Upper lobe of left lung (tissue), 6 donors: ENCODE measurements around the gene EIF1AD. TPM values are rescaled to one million over a fixed set of nuclear protein-coding genes. Genes with fewer than 3 reads are reported as not detected.
"Not testable (repeated sequence)": the region's sequence is repeated elsewhere in the genome, so short reads cannot be mapped to it uniquely, and the experiment has no call there.

ENCODE experiments used
- ATAC-seq, 2 donors: fragments of 200-7000 bp; cut with Tn5 transposase; one replicate each; pipeline ENCODE4 v1.9.1; 2022; ENCODE audit warnings: mild to moderate bottlenecking in 2 of 2, moderate library complexity in 2 of 2; ENCODE audit not compliant: low FRiP score in 2 of 2
- DNase-seq, 2 donors: peaks; one replicate each; pipeline ENCODE4 v3.0.0-alpha.2; 2019 to 2020
- H3K27ac ChIP-seq, 4 donors: fragments of 200-600 bp; sonication (generic); one replicate each; pipeline ENCODE4 v1.5.1; 2016 to 2019
- H3K27me3 ChIP-seq, 4 donors: fragments of 200-600 bp; sonication (generic); one replicate each; pipeline ENCODE4 v1.5.1; 2017 to 2019
- H3K36me3 ChIP-seq, 4 donors: fragments of 200-600 bp; sonication (generic); one replicate each; pipeline ENCODE4 v1.5.1; 2016 to 2019
- H3K4me1 ChIP-seq, 4 donors: fragments of 200-600 bp; sonication (generic); one replicate each; pipeline ENCODE4 v1.5.1; 2018 to 2019
- H3K4me3 ChIP-seq, 4 donors: fragments of 200-600 bp; sonication (generic); one replicate each; pipeline ENCODE4 v1.5.1; 2017 to 2019; ENCODE audit warnings: mild to moderate bottlenecking in 2 of 4, moderate library complexity in 1 of 4
- H3K9me3 ChIP-seq, 4 donors: fragments of 200-600 bp; sonication (generic); one replicate each; pipeline ENCODE4 v1.5.1; 2018 to 2019
- CTCF ChIP-seq, 6 experiments: fragments of 450-650 bp in 4 of 6; fragments of 200-600 bp in 2 of 6; sonication (generic) in 2 of 6; IDR thresholded peaks; one replicate each; pipeline ENCODE4 v1.5.1; 2016 to 2019; ENCODE audit warnings: antibody characterized with exemption in 6 of 6
- EP300 ChIP-seq, 4 donors: sonication (generic); formaldehyde crosslinking; IDR thresholded peaks; one replicate each; pipeline ENCODE4 v1.5.1; 2017; ENCODE audit warnings: antibody characterized with exemption in 4 of 4, control low read depth in 2 of 4
- POLR2A ChIP-seq, 4 donors: fragments of 450-650 bp; IDR thresholded peaks; one replicate each; pipeline ENCODE4 v1.5.1; 2016 to 2017; ENCODE audit warnings: antibody characterized with exemption in 4 of 4, mild to moderate bottlenecking in 2 of 4
- POLR2AphosphoS5 ChIP-seq, 2 donors: sonication (generic); formaldehyde crosslinking; IDR thresholded peaks; one replicate each; pipeline ENCODE4 v1.5.1; 2017; ENCODE audit warnings: antibody characterized with exemption in 2 of 2
- WGBS, 2 donors: methylation state at CpG; one replicate each; pipeline ENCODE4 v1.1.5; 2017 to 2018; 5-methylcytosine and 5-hydroxymethylcytosine counted together
- total RNA-seq, 6 donors: library from RNA; depleted of rRNA in 4 of 6; stranded (reverse); fragments of >200 nt in 4 of 6; gene quantifications; one replicate each; pipeline versions ENCODE4 v1.1.0 to v1.2.1, GENCODE V29; 2016 to 2021
- donor health status: DM: no; HTN: no; CAD: no; lungs with moderate emphysema.
- donor health status: DM: no; HTN: yes; CAD: no; lungs with severe emphysema.

EIF1AD gene
- total RNA-seq, 6 donors from 2014 or later = 22.8 to 37.4 (median 30.1) TPM

- TF ChIP-seq POLR2AphosphoS5 (IDR thresholded peaks at IDR 0.05) = no peak
- no peak for TF ChIP-seq POLR2A (IDR thresholded peaks at IDR 0.05)
- no peak for TF ChIP-seq CTCF (IDR thresholded peaks at IDR 0.05)
- TF ChIP-seq EP300 (IDR thresholded peaks at IDR 0.05) = no peak
- Histone ChIP-seq H3K4me1 (peaks cover 9 to 30% (median 16%) of the 10 kb centered on the region in 4 donors), H3K36me3 (no peaks in the 10 kb centered on the region), H3K9me3 (no peaks in the 10 kb centered on the region), H3K4me3 (peak within 1 kb of the TSS in 3 of 4 donors; percentile 5 to 28 (median 24)), H3K27me3 (peaks cover 0 to 12% (median 5%) of the 10 kb centered on the region in 4 donors), H3K27ac (peak within 1 kb of the TSS; percentile 50 to 79 (median 74))
- WGBS, 2 donors = 10 to 16% methylated on average over 16 of the region's 61 CpGs
- DNase-seq (peak in 1 of 2 donors; percentile 89), ATAC-seq (peak in 1 of 2 donors; percentile 33)
These were observed 9.9 kb upstream of the EIF1AD start, which contains the start of gene CST6 for GRCh38 chr11:66011785-66012303. TSS of gene CST6 (plus strand) at chr11:66012008. CDS start at chr11:66012045, 37 bp downstream.

GRCh38 chr11:66011239-66011784 is 9.4 kb upstream of the EIF1AD start:
- Histone ChIP-seq H3K4me3 (peak overlapping the region in 3 of 4 donors; percentile 5 to 28 (median 24)), H3K27me3 (peaks cover 0 to 12% (median 5%) of the 10 kb centered on the region in 4 donors), H3K4me1 (peaks cover 9 to 30% (median 16%) of the 10 kb centered on the region in 4 donors), H3K27ac (peak overlapping the region; percentile 50 to 79 (median 74)), H3K36me3 (no peaks in the 10 kb centered on the region), H3K9me3 (no peaks in the 10 kb centered on the region)
- ATAC-seq = peak; percentile 65 to 85
- peak; percentile 28 to 60 for TF ChIP-seq POLR2AphosphoS5 (IDR thresholded peaks at IDR 0.05)
- no peak for TF ChIP-seq EP300 (IDR thresholded peaks at IDR 0.05)
- no peak for TF ChIP-seq CTCF (IDR thresholded peaks at IDR 0.05)
- peak in 2 of 4 donors; percentile 29 to 36 for TF ChIP-seq POLR2A (IDR thresholded peaks at IDR 0.05)
- WGBS, 2 donors = 32 to 48% methylated on average over 12 to 14 of the region's 14 CpGs
- DNase-seq = peak in 1 of 2 donors; percentile 93

- not testable (repeated sequence) for H3K9me3 ChIP-seq, ATAC-seq, H3K27ac ChIP-seq, DNase-seq, H3K4me3 ChIP-seq, H3K36me3 ChIP-seq
- peaks cover 0 to 12% (median 5%) of the 10 kb centered on the region in 4 donors for H3K27me3 ChIP-seq
- 67 to 80% methylated on average over 4 of the region's 4 CpGs for whole genome bisulfite sequencing, 2 donors
- H3K4me1 ChIP-seq = peaks cover 9 to 24% (median 14%) of the 10 kb centered on the region in 4 donors
These were observed 8.1 kb upstream of the EIF1AD start for GRCh38 chr11:66010036-66010435.

GRCh38 chr11:66008468-66009101 is 6.6 kb upstream of the EIF1AD start:
- no peak for TF ChIP-seq POLR2AphosphoS5 (IDR thresholded peaks at IDR 0.05)
- TF ChIP-seq CTCF (IDR thresholded peaks at IDR 0.05) = no peak
- no peak for TF ChIP-seq EP300 (IDR thresholded peaks at IDR 0.05)
- TF ChIP-seq POLR2A (IDR thresholded peaks at IDR 0.05) = no peak
- Histone ChIP-seq H3K9me3 (no peaks in the 10 kb centered on the region), H3K27ac (no peak overlapping the region), H3K27me3 (peaks cover 0 to 12% (median 5%) of the 10 kb centered on the region in 4 donors), H3K4me3 (no peak overlapping the region), H3K36me3 (peaks cover 0 to 17% (median 8%) of the 10 kb centered on the region in 4 donors), H3K4me1 (peaks cover 8 to 22% (median 13%) of the 10 kb centered on the region in 4 donors)
- WGBS, 2 donors = 51 to 62% methylated on average over 4 to 10 of the region's 10 CpGs
- DNase-seq = no peak
- ATAC-seq = no peak

GRCh38 chr11:66008095-66008467 is 6.1 kb upstream of the EIF1AD start:
- 89 to 94% methylated on average over 2 of the region's 2 CpGs for WGBS, 2 donors
- Histone ChIP-seq H3K4me3 (no peak overlapping the region), H3K27ac (no peak overlapping the region), H3K9me3 (no peaks in the 10 kb centered on the region), H3K27me3 (peaks cover 0 to 12% (median 5%) of the 10 kb centered on the region in 4 donors), H3K36me3 (peaks cover 0 to 18% (median 8%) of the 10 kb centered on the region in 4 donors), H3K4me1 (peaks cover 13 to 22% (median 16%) of the 10 kb centered on the region in 4 donors)
- no peak for DNase-seq
- no peak for ATAC-seq
- no peak for TF ChIP-seq POLR2AphosphoS5 (IDR thresholded peaks at IDR 0.05)
- no peak for TF ChIP-seq POLR2A (IDR thresholded peaks at IDR 0.05)
- TF ChIP-seq CTCF (IDR thresholded peaks at IDR 0.05) = no peak
- no peak for TF ChIP-seq EP300 (IDR thresholded peaks at IDR 0.05)
